H1 (cell line): Measurements from ENCODE around the gene POC1B. TPM values are rescaled to one million over a fixed set of nuclear protein-coding genes. Genes with fewer than 3 reads are reported as not detected.

Source experiments
- CEBPB ChIP-seq: IDR thresholded peaks from 2 replicates; pipeline ENCODE4 v1.6.1; 2012; ENCODE audit warnings: low read depth, low read length
- CREB1 ChIP-seq: IDR thresholded peaks from 2 replicates; pipeline ENCODE4 v1.6.1; 2012; ENCODE audit warnings: inconsistent platforms
- CTBP2 ChIP-seq: IDR thresholded peaks from 2 replicates; pipeline ENCODE4 v1.7.0; 2011; ENCODE audit warnings: borderline replicate concordance, mild to moderate bottlenecking, moderate library complexity, mixed read lengths, low read length; ENCODE audit not compliant: insufficient read depth, insufficient read length
- GTF2F1 ChIP-seq: IDR thresholded peaks from 2 replicates; pipeline ENCODE4 v1.6.1; 2012; ENCODE audit warnings: low read depth, low read length, improper control_type of control experiment, borderline replicate concordance
- POLR2A ChIP-seq, 2 experiments: IDR thresholded peaks; 1 replicate in 1 of 2; 2 replicates in 1 of 2; pipeline ENCODE4 v1.6.1; 2011; ENCODE audit warnings: low read depth in 2 of 2, low read length in 2 of 2, mild to moderate bottlenecking in 2 of 2; ENCODE audit errors: control extremely low read depth in 1 of 2
- RNF2 ChIP-seq: fragments of 200-900, 300-1000 bp; sonication (generic); IDR thresholded peaks from 2 replicates; pipeline ENCODE4 v1.7.1; 2016; ENCODE audit warnings: borderline replicate concordance, low read depth, mild to moderate bottlenecking, antibody characterized with exemption, low read length; ENCODE audit not compliant: poor library complexity, severe bottlenecking; ENCODE audit errors: missing control alignments
- SP2 ChIP-seq: IDR thresholded peaks from 2 replicates; pipeline ENCODE4 v1.6.1; 2012; ENCODE audit warnings: mild to moderate bottlenecking, low read length, inconsistent platforms
- YY1 ChIP-seq: IDR thresholded peaks from 2 replicates; pipeline ENCODE4 v1.6.1; 2011; ENCODE audit warnings: low read depth, mild to moderate bottlenecking, low read length
- polyA plus RNA-seq, 7 experiments: library from polyadenylated mRNA; depleted of rRNA in 3 of 7; stranded (reverse) in 5 of 7; unstranded in 2 of 7; fragments of >200 nt in 5 of 7; fragments of 200-250 nt in 2 of 7; gene quantifications; 1 replicate in 5 of 7; 2 replicates in 1 of 7; 4 replicates in 1 of 7; pipeline versions ENCODE4 v1.2.1 to v1.2.3, GENCODE V29; 2011 to 2013; ENCODE audit warnings: missing spikeins in 2 of 7, mixed read lengths in 2 of 7
- total RNA-seq: library from RNA; stranded (reverse); fragmentation: NEBNext Ultra II Directional; extraction: Animal tissue kit (Norgen Biotek cat#: 25700); gene quantifications from 2 replicates; pipeline ENCODE4 v1.2.1, GENCODE V29; 2021
- TF ChIP-seq, protein P1 (sequence below): fragments of 300-600 bp; sonication (generic); IDR thresholded peaks from 2 replicates; pipeline ENCODE4 v1.7.1; 2012; ENCODE audit warnings: low read length, moderate library complexity, mild to moderate bottlenecking, inconsistent platforms; ENCODE audit not compliant: insufficient replicate concordance

The POC1B gene
- total and polyA plus RNA-seq, 2 of the 8 experiments (the other 6 are each of a cell fraction or from before 2014, with no cell fraction given), result 7.5 to 16.3 TPM

GRCh38 chr12:89525824-89526770, at the start of gene POC1B (continued):
- TF ChIP-seq, protein P1, sequence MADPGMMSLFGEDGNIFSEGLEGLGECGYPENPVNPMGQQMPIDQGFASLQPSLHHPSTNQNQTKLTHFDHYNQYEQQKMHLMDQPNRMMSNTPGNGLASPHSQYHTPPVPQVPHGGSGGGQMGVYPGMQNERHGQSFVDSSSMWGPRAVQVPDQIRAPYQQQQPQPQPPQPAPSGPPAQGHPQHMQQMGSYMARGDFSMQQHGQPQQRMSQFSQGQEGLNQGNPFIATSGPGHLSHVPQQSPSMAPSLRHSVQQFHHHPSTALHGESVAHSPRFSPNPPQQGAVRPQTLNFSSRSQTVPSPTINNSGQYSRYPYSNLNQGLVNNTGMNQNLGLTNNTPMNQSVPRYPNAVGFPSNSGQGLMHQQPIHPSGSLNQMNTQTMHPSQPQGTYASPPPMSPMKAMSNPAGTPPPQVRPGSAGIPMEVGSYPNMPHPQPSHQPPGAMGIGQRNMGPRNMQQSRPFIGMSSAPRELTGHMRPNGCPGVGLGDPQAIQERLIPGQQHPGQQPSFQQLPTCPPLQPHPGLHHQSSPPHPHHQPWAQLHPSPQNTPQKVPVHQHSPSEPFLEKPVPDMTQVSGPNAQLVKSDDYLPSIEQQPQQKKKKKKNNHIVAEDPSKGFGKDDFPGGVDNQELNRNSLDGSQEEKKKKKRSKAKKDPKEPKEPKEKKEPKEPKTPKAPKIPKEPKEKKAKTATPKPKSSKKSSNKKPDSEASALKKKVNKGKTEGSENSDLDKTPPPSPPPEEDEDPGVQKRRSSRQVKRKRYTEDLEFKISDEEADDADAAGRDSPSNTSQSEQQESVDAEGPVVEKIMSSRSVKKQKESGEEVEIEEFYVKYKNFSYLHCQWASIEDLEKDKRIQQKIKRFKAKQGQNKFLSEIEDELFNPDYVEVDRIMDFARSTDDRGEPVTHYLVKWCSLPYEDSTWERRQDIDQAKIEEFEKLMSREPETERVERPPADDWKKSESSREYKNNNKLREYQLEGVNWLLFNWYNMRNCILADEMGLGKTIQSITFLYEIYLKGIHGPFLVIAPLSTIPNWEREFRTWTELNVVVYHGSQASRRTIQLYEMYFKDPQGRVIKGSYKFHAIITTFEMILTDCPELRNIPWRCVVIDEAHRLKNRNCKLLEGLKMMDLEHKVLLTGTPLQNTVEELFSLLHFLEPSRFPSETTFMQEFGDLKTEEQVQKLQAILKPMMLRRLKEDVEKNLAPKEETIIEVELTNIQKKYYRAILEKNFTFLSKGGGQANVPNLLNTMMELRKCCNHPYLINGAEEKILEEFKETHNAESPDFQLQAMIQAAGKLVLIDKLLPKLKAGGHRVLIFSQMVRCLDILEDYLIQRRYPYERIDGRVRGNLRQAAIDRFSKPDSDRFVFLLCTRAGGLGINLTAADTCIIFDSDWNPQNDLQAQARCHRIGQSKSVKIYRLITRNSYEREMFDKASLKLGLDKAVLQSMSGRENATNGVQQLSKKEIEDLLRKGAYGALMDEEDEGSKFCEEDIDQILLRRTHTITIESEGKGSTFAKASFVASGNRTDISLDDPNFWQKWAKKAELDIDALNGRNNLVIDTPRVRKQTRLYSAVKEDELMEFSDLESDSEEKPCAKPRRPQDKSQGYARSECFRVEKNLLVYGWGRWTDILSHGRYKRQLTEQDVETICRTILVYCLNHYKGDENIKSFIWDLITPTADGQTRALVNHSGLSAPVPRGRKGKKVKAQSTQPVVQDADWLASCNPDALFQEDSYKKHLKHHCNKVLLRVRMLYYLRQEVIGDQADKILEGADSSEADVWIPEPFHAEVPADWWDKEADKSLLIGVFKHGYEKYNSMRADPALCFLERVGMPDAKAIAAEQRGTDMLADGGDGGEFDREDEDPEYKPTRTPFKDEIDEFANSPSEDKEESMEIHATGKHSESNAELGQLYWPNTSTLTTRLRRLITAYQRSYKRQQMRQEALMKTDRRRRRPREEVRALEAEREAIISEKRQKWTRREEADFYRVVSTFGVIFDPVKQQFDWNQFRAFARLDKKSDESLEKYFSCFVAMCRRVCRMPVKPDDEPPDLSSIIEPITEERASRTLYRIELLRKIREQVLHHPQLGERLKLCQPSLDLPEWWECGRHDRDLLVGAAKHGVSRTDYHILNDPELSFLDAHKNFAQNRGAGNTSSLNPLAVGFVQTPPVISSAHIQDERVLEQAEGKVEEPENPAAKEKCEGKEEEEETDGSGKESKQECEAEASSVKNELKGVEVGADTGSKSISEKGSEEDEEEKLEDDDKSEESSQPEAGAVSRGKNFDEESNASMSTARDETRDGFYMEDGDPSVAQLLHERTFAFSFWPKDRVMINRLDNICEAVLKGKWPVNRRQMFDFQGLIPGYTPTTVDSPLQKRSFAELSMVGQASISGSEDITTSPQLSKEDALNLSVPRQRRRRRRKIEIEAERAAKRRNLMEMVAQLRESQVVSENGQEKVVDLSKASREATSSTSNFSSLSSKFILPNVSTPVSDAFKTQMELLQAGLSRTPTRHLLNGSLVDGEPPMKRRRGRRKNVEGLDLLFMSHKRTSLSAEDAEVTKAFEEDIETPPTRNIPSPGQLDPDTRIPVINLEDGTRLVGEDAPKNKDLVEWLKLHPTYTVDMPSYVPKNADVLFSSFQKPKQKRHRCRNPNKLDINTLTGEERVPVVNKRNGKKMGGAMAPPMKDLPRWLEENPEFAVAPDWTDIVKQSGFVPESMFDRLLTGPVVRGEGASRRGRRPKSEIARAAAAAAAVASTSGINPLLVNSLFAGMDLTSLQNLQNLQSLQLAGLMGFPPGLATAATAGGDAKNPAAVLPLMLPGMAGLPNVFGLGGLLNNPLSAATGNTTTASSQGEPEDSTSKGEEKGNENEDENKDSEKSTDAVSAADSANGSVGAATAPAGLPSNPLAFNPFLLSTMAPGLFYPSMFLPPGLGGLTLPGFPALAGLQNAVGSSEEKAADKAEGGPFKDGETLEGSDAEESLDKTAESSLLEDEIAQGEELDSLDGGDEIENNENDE, result no peak
- TF ChIP-seq CTBP2 (peak; percentile 4), YY1 (peak; percentile 58), SP2 (no peak), POLR2A (IDR thresholded peaks at IDR 0.05; ENCODE audit: control extremely low read depth in 1 of 2, low read depth in 2 of 2, low read length in 2 of 2) (no peak), CEBPB (no peak), GTF2F1 (no peak), CREB1 (peak; percentile 92), RNF2 (peak; percentile 19)
